Measurements from ENCODE around the gene XRCC2.

DNA sequence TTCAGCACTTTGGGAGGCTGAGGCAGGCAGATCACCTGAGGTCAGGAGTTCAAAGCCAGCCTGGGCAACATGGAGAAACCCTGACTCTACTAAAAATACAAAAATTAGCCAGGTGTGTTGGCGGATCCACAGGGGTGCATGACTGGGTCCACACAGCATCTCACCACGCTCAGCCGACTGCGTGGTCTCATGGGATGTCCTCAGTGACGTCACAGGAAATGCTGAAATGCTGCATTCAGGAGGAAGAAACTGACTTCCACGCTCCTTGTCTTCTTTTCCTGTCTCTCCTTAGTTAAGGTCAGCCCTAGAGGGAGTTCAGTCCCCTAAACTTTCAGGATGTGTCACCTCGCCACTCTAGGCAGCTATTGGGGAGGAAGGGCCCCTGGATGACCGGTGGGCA lies 42.9 kb downstream of the XRCC2 start:
- TF ChIP-seq CTCF (IDR thresholded peaks at IDR 0.05; ENCODE audit: low read depth, low read length) (no peak), POLR2A (IDR thresholded peaks at IDR 0.05; ENCODE audit: extremely low read depth, insufficient read length) (no peak), MYC (IDR thresholded peaks at IDR 0.05; ENCODE audit: low read depth, low read length) (no peak)

Data from NB4 (cell line).